ENCODE measurements around the gene INAFM2.

GRCh38 chr15:40282147-40282868 lies 41.2 kb upstream of the INAFM2 start:
- TF ChIP-seq NR2F2 (IDR thresholded peaks at IDR 0.05) (no peak), CTCF (IDR thresholded peaks at IDR 0.05; ENCODE audit: low read depth, low read length, missing input control) (no peak)

Data from liver (tissue), 3 donors.